Stimulated activated CD4-positive, alpha-beta T cell treated with anti-CD3 and anti-CD28 coated beads, Interleukin-12 subunit alpha, Interleukin-12 subunit beta, amount 100 ng/mL, for 4 hours (primary cell): ENCODE measurements around the gene GP2.

Source experiments
- DNase-seq: peaks from one replicate; pipeline ENCODE4 v3.0.0-alpha.2; 2020

Gene GP2

DNA sequence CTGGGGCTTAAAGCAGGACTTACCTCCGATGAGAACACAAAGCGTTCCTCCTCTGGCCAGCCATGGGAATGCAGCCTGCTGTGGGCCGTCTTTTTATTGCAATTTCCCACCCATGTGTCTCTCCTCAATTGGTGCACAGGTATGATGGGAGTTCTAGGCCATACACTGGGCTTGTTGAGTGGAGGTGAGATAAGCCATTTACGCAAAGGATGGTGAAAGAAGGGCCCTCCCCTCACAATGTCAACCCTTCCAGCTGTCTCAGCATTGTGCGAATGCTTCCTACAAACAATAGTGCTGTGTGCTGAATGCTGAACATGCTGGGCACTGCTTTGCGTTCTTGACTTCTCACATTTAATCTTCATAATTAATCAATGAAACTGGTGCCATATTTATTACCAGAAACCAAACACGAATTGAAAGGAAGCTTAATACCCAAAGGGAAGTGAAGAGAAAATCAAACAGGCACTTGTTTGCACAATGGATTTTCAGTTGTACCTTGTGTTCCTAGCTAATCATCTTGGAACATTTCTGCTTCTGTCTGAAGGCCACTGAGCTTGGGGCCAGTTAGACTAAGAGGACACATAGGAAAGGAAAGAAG, at the start of gene GP2:
Gene GP2 (minus strand): TSS at position 70 of the 598 bp plus-strand sequence. CDS start 1,082 bp downstream, outside the sequence.
- no peak for DNase-seq

DNA sequence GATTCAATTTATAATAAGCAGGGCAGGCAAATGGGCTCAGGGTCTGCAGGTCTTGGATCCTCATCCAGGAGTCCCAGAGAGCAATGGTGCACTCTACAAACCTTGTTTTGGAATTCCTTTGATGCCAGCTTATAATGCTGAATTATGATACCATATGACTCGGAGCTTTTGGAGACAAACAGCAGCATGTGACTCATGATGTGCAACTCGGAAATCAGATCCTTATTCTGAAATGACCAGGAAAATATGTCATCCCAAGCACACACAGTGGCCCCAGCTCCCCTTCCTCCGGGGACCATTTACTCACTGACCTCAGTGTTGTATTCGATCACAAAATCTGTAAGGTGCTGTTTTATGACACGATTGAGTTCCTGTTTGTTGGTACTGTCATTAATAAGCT, 45.4 kb upstream of the GP2 start:
- no peak for DNase-seq

DNA sequence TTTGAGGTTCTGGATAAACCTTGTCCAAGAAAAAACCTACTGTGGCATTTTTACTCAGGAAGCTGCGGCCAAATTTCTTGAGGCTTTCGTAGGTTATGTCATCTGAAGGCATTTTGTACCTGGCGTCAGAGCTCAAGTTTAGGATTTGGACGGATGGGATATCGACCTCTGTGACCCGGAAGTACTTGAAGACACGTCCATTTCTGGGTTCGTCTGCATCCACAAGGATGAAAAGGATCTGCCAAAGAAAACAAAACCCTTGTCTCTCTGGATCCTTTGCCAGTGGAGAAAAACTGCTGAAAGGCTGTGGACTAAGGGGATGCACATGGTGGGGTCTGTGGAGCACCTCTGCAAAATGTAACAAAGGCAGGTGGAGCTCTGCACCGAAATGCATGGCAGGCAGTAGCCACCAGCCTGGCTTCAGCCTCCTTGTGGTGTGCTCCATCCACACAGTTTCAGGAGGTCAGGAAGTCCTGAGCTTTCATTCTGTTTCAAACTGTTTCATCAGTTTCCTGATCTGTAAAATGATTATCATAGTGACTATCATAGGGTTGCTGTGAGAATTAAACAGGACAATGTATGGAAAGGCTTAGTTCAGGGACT, 42.2 kb upstream of the GP2 start:
- DNase-seq = no peak

DNA sequence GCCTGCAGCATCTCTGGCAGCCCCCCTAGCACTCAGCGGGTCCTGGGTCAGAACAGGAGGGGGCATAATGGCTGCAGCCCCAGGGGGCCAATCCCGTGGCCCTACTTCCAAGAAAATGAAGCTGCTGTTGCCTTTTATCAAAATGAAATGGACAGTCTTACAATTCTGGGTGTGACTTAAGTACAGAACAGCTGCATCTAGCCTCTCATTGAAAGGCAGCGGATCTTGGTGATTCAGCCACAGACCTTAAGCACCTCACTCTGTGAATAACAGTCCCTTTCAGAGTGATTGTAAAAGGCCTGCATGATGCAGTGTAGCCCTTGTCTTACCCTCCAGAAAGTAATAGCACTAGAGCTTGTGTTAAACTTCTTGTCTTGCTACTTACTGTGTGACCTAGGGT, 36.7 kb upstream of the GP2 start:
- no peak for DNase-seq

DNA sequence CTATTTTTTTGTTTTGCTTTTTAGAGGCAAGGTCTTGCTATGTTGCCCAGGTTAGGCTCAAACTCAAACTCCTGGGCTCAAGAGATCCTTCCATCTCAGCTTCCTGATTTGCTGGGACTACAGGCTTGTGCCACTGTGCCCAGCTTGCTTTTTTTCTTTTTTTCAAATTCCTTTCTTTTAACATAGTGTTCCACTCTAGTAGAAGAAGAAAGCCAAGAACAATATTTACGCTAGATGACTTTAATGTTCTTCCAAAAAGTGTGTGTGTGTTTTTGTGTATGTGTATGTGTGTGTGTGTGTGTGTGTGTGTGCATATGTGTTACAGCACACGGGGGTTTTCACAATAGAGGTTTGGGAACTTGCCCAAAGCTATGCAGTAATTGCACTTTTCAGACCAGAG, 35.9 kb upstream of the GP2 start:
- DNase-seq = no peak

DNA sequence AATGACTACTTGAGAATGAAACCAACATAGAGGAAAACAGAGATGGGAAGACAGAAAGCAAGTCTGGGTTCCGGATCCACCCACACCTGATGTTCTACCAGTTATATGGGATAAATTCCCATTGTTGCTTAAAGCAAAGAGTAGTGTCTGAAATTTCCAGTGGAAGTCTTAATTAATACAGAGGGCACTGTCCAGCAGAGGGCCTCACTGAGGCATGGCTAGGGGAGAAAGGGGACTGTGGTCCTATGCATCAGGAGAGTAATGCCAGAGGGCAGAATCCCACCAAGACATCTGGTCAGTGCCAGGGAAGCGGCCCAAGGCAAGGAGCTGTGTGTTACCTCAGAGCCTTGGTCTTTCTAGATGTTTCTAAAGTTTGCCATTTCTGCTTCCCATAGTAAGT, 32.7 kb upstream of the GP2 start:
- no peak for DNase-seq

DNA sequence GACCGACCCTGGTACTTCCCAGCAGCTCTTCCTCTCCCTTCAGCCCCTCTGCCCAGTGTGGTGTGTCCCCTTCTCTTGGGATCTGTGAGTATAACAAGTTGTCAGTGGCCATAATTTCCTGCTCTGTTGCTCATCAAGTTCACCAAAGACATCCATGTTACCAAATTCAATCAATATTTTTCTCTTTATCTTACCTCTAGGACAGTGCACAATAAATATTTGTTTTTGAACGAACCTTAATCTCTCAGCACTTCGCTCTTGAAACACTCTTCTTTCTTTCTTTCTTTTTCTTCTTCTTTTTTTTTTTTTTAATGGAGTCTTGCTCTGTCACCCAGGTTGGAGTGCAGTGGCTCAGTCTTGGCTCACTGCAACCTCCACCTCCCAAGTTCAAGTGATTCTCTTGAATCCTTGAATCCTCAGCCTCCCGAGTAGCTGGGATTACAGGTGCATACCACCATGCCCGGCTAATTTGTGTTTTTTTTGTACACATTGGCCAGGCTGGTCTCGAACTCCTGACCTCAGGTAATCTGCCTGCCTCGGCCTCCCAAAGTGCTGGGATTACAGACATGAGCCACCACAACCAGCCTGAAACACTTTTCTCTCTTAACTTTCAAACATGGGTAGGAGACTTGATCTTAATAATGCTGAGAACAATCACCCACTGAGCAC, 27.9 kb upstream of the GP2 start:
- DNase-seq = no peak

DNA sequence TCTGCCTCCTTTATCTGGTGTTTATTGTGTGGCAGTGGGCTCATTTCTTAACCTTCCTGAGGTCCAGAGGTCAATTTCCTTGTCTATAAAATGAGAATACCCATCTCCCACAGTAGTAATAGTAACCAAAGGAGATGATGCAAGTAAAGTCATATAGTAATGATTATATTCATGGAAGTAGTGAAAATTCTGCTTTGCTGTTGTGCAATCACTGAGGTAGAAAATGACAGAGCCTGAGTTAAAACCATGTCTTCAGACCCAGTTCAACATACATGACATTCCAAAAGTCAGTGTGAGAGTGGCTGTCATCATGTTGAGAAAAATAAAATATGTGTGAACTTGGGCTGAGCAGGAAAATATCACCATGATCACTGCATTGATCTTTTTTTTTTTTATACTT, 26.1 kb upstream of the GP2 start:
- DNase-seq = no peak

DNA sequence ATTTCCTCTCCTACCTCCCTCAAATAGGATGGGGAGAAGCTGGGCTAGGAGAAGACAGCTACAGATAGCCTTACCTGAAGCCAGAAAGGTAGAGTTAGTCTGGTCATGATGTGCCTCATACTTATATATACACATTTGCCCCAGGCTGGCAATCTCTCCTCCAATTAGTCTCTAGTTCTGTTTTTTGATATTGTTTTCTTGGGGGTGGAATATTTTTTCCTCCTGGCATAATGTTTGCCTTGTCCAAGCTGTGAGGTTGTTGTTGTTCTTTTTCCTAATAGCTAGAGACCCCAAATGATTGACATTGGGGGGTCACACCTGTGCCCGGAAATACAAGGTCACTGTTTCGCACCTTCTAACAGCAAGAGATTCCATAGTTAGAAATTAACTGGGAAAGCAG, 25.3 kb upstream of the GP2 start, which contains the start of gene UMOD:
Gene UMOD (minus strand): TSS at position 101 of the 400 bp plus-strand sequence. CDS start 1,978 bp downstream, outside the sequence.
- DNase-seq = no peak

DNA sequence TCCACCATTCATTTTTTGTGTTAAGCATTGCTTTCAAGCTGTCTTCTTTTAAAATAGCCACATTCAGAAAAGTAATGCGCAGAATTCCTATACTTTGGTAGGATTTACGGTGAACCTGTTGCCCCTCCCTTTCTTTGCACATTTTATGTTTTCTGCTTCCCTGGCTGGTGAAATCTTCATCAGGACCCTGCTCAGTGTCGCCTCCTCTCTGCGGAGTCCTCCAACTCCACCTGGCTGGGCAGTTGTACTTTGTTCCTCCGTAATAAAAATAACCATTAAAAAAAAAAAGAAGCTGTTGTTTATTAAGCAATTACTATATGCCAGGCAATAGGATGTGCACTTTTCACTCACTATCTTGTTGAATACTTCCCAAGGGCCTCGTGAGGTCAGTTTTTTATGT, 22.3 kb upstream of the GP2 start:
- DNase-seq = no peak

DNA sequence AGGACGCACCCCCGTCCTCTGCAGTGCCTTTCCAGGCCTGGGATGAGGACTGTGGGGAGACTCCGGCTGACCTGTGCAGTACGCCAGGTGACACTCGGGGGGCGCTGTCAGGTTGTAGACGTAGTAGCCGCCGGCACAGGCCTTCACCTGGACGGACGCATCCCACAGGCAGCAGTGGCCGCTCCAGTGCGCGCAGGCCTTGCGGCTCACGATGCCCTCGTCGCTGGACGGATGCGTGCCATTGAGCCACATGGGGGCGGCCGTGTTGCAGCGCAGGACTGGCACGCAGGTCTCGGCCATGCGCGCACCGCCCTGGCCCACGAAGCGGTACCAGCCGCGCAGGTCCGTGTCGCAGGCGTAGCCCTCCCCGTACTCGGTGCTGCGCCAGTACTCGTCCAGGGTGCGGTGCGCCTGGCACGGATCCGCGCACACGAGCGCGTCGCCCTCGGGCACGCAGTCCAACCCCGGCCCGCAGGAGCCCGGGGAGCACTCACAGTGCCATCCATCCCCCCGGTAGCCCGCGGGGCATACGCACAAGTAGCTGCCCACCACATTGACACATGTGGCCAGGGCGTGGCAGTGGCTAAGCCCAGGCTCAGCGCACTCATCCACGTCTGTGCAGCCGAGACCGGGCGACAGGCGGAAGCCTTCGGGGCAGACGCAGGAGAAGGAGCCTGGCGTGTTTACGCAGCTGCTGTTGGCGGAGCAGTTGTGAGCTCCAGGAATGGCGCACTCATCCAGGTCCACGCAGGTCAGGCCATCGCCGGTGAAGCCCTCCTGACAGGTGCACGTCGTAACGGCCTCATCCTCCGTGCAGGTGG, 21.3 kb upstream of the GP2 start:
- DNase-seq = no peak

DNA sequence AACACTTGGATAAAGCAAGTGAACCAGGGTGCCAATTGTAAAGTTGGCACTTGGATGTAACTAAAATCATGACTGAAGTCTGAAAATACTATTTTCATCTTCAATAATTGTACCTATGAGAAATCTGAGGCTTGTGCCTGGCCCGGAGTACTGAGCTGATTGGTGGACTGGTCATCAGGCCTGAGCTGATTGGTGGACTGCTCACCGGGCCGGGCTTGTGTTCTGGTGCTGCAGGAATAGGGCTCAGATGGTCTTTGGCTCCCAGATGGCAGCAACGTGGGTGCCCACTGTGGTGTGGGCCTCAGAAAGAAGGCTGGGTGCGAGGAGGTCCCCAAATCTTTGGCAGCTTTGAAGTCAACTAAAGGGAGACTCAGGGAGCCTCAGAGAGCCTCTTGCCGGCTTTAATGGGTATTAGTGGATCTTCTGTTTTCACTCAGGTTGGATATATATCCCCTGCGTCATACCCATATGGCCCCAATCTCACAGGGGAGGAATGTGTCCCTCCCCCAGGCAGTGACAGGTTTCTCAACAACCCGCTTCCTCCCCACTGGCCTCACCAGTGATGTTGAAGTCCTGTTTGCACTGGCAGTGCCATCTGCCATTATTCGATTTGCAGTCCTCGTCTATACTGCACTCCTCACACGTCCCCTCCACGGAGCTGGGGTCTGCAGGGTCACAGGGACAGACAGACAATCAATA, 20.5 kb upstream of the GP2 start:
- DNase-seq = no peak

DNA sequence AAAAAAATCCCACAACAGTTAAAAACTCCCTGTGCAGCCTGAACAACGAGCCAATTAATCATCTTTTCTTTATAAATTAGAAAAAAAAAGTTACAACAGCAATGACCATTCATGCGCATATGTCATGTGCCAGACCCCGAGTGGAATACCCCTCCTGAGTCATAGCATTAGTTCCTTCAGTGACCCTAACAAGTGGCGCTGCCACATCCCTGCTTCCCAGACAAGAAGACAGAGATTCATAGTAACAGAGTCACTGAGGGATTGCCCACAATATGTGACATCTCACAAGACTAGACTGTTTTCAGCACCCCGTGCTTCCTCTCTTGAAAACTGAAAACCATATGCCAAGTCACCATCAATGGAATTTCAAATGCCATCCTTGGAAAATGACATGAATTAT, 17.3 kb upstream of the GP2 start:
- DNase-seq = no peak

DNA sequence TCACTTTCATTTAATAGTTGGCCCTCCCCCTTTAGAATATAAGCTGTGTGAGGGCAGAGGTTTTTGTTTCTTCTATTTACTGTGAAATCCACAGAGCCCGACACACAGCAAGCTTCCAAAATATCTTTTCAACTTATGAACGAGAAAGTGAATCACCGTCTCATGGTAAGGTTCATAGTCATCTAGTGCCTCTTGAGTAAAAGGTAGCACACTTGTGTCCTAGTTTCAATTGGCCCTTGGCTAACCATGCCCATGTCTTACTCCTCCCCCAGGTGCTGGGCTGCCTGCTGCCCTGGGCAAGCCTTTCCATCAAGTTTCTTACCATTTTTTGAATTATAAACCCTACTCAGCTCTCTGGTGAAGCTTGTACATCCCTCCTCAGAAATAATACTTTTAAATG, 12.4 kb upstream of the GP2 start:
- no peak for DNase-seq

DNA sequence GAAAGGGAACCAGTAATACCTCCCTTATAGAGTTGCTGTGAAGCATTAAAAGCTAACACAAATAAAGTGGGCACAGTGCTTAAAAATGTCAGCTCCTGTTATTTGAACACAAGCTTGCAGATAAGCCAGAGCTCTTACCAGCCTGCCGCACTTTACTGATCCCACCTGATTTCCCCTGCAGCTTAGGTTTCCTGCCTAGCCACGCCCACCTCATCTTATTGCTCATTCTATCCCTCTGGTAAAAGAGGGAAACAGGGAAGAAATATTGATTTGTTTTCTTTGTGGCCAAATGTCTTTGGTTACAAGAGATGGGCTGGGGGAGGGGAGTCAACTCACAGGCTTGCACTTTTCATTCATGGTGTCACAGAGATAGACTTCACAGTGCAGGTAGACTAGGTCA, 9.6 kb upstream of the GP2 start:
- DNase-seq = no peak

DNA sequence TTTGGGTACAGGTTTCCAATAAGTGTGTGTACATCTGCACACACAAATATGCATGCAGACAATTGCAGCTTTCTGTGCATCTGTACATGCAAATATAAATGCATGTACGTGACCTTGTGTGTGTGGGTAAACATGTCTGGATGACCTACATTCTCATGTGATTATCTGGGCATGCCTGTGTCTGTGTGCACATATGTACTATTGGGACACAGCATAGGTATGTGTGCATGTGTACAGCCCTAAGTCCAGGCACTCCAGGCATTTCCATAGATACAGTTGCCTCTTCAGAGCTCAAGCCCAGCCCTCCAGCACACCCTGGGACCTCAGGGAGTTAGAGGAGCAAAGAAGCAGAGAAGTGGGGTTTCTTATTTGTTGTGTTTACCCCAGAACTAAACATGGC, 7.1 kb upstream of the GP2 start:
- DNase-seq = no peak

DNA sequence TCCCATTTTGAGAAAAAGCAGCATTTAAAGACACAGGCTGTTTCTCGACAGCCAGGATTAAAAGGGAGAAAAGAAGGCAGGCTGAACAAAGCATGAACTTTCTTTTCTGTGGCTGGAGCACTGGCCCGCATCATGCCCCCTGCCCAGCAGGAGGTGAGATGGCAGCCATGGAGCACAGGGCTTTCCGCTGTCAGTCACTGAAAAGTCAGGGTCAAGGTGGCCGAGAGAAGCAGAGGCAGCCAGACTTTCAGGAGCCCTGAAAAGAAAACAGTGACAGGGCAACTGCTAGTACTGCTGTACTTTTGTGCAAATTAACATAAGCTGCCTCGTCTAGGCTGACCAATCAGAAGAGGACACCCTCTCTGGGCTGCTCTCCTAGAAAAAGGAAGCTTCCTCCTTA, 5.8 kb upstream of the GP2 start:
- DNase-seq = no peak

DNA sequence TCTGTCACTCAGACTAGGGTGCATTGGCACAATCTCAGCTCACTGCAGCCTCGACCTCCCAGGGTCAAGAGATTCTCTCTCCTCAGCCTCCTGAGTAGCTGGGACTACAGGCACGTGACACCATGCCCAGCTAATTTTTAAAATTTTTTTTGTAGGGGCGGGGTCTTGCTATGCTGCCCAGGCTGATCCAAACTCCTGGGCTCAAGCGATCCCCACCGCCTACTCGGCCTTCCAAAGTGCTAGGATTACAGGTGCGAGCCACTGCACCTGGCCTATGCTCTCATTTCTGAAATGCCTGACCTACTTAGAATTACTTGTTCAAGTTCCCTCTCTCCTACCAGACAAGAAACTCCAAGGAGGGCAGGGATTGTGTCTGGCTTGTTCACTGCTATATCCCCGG, 5.1 kb upstream of the GP2 start:
- DNase-seq = no peak

DNA sequence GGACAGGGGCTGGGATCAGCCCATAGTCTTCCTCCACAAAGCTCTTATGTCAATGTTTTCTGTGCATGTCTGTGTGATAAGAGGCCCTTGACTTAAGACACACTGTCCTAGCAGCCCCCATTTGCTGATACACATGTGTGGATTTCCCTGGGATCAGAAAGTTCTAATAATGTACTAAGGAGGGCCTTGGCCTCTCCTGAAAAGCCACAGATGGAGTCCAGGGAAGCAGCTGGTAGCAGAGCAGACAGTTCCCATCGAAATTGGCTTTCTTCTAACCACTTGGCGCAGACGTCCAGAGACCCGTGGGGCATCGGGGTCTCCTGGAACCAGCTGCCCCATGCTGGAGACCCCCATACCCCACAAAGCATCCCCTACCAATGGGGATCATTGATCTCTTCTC, 4.3 kb upstream of the GP2 start:
- no peak for DNase-seq

DNA sequence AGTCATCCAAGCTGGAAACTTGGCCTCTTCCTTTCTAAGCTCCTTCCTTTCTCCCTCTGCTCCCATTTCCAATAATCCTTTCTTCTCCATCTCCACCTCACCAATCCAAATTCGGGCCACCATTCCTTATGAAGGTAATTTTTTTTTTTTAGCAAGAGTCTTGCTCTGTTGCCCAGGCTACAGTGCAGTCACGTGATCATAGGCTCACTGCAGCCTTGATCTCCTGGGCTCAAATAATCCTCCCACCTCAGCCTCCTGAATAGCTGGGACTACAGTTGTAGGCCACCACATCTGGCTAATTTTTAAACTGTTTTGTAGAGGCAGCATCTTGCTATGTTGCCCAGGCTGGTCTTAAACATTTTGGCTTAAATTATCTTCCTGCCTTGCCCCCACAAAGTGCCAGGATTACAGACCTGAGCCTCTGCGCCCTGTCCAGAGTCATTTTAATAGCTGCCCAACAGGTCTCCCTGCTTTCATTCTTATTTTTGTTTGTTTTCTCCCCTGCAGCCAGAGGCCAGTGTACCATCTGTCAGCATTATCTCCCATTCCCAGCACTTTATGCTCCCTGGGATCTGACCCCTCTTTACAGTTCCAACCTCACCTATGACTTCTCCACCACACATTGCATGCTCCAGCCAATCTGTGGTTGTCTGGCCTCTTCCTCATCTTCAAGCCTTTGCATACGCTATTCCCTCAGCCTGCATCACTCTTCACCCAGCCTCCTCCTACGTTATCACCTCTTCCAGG, 2.3 kb upstream of the GP2 start:
- DNase-seq = no peak

DNA sequence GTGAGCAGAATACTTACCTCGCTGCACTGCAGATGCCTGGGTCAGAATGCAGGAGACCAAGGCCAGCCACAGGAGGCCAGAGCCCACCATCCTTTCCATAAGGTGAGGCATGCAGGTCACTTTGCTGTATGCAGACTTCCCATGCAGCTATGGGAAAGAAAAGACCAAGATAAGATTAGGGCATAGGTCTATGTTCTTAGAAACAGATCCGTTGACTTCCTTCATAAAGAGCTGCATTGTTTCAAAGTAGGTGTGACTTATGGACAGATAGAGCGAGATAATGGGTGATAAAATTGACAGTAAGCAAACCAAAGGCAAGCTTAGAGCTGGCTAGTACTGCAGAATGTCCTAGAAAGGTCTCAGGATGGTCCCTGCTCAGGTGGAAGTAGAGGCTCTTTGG, 992 bp downstream of the GP2 start:
- DNase-seq = no peak

DNA sequence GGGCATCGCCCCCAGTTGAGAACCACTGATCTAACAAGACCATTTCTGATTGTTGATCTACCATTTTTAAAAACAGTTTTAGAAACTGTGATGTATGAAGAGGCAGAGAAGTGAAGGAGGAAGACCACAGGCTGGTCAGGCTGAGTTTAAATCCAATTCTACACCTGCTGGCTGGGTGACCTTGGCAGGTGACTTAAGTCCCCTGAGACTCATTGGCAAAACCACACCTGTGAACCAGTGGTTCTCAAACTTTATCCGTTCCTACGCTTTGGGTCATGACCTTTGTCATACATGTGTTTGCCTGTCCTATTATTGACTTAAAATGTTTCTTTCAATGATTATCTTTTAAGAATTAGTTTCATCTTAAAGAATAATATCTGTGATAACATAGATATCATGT, 2.3 kb downstream of the GP2 start:
- DNase-seq = no peak
